Mucosa of descending colon (tissue), 3 donors: Measurements from ENCODE around the gene BSCL2. TPM values are rescaled to one million over a fixed set of nuclear protein-coding genes. Genes with fewer than 3 reads are reported as not detected.
A peak's percentile ranks its signal among the peaks of the same experiment; 100 is the strongest.
"Not testable (repeated sequence)": the region's sequence is repeated elsewhere in the genome, so short reads cannot be mapped to it uniquely, and the experiment has no call there.

Experiments used
- ATAC-seq: fragments of 200-7000 bp; cut with Tn5 transposase; one replicate; pipeline ENCODE4 v1.9.1; 2020; ENCODE audit warnings: mild to moderate bottlenecking, moderate library complexity
- DNase-seq, 3 donors: peaks; one replicate each; pipeline ENCODE4 v3.0.0-alpha.2; 2020
- H3K36me3 ChIP-seq: fragments of 200-600 bp; one replicate; pipeline ENCODE4 v1.8.0; 2021; ENCODE audit warnings: low read depth, mild to moderate bottlenecking
- H3K4me1 ChIP-seq: fragments of 200-600 bp; one replicate; pipeline ENCODE4 v1.8.0; 2021; ENCODE audit warnings: low read depth, mild to moderate bottlenecking
- H3K4me3 ChIP-seq: fragments of 200-600 bp; one replicate; pipeline ENCODE4 v1.8.0; 2021; ENCODE audit warnings: mild to moderate bottlenecking
- H3K9me3 ChIP-seq: fragments of 200-600 bp; one replicate; pipeline ENCODE4 v1.8.0; 2021; ENCODE audit warnings: mild to moderate bottlenecking
- intact Hi-C, 2 donors: fragments of 100-400 bp; cut with DNase I in 1 of 2; cut with micrococcal nuclease in 1 of 2; formaldehyde crosslinking; loops; one replicate each; pipeline versions ENCODE4 v1.11.0 to v1.11.1; 2022; cut with DNase I, micrococcal nuclease
- total RNA-seq, 3 donors: library from RNA; stranded (reverse); fragmentation: NEBNext Ultra II Directional in 2 of 3; extraction: Animal tissue kit (Norgen Biotek cat#: 25700) in 2 of 3; gene quantifications; one replicate each; pipeline versions ENCODE4 v1.2.1 to v1.2.4, GENCODE V29; 2021 to 2023
- TF ChIP-seq, protein P1 (sequence below): fragments of 200-600 bp; IDR thresholded peaks from one replicate; pipeline ENCODE4 v1.8.0; 2022; ENCODE audit warnings: antibody characterized with exemption, mild to moderate bottlenecking
- donor health status: DM: no; HTN: no; CAD: no; lungs with moderate emphysema.
- donor health status: DM: no; HTN: no; CAD: no.
- donor health status: DM: no; HTN: yes; CAD: no.

Gene BSCL2
- total RNA-seq, 3 donors from 2014 or later, result 59.0 to 63.4 (median 61.0) TPM

DNA sequence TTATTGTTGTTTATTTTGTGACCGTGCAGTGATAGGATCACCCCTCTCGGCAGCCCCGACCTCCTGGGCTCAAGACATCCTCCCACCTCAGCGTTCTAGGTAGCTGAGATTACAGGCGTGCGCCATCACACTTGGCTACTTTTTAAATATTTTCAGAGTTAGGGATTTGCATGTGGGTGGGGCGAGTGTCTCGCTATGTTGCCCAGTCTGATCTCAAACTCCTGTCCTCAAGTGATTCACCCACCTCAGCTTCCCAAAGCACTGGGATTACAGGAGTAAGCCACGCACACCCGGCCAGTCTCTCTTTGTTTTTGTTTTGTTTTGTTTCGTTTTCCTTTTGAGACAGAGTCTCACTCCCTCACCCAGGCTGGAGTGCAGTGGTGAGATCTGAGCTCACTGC is 52.9 kb downstream of the BSCL2 start:
- ATAC-seq (no peak), DNase-seq (peak in 1 of 3 donors; percentile 27)
- Histone ChIP-seq H3K9me3 (no peaks in the 10 kb centered on the region), H3K4me3 (no peak overlapping the region), H3K4me1 (peaks cover 12% of the 10 kb centered on the region), H3K36me3 (no peaks in the 10 kb centered on the region)
- intact Hi-C loops, result no loop called here
- TF ChIP-seq, protein P1, sequence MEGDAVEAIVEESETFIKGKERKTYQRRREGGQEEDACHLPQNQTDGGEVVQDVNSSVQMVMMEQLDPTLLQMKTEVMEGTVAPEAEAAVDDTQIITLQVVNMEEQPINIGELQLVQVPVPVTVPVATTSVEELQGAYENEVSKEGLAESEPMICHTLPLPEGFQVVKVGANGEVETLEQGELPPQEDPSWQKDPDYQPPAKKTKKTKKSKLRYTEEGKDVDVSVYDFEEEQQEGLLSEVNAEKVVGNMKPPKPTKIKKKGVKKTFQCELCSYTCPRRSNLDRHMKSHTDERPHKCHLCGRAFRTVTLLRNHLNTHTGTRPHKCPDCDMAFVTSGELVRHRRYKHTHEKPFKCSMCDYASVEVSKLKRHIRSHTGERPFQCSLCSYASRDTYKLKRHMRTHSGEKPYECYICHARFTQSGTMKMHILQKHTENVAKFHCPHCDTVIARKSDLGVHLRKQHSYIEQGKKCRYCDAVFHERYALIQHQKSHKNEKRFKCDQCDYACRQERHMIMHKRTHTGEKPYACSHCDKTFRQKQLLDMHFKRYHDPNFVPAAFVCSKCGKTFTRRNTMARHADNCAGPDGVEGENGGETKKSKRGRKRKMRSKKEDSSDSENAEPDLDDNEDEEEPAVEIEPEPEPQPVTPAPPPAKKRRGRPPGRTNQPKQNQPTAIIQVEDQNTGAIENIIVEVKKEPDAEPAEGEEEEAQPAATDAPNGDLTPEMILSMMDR, result no peak

DNA sequence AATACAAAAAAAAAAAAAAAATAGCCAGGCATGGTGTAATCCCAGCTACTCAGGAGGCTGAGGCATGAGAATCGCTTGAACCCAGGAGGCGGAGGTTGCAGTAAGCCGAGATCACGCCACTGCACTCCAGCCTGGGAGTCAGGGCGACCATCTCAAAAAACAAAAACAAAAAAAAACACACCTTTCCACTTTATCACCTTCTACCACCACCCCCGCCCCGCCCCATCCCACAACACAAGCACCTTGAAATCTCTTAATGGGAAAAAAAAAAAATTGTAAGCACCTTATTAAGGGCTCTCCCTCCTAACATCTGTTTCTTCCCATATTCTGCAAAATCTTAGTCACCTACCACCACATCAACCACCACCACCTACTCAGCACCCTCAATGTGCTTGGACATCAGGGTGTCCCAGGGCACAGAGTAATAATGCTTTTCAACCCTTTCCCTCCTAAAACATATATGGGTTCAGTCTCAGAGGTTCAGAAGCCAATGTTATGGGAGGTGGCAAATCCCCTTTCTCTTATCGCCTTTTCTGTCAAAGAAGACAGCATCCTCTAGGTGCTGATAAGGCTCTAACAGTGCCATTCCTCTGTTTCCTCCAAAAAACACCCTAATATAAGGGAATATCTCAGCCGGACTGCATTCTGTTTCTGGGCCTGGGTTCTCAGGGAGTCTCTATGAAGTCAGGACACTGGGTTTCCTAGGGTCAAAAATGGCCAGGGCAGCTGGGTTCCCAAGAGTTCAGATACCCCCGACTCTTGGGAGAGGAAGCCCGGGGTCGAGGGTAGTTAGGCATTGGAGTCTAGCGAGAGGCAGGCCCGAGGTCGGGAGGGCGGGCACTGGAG is 54.8 kb downstream of the BSCL2 start:
- DNase-seq, result peak in 1 of 3 donors; percentile 33
- no peaks in the 10 kb centered on the region for H3K36me3 ChIP-seq
- TF ChIP-seq, protein P1, result no peak
- H3K4me3 ChIP-seq, result peak overlapping the region; percentile 56
- H3K9me3 ChIP-seq, result no peaks in the 10 kb centered on the region
- peaks cover 12% of the 10 kb centered on the region for H3K4me1 ChIP-seq
- no peak for ATAC-seq
- intact Hi-C loops, result no loop called here

DNA sequence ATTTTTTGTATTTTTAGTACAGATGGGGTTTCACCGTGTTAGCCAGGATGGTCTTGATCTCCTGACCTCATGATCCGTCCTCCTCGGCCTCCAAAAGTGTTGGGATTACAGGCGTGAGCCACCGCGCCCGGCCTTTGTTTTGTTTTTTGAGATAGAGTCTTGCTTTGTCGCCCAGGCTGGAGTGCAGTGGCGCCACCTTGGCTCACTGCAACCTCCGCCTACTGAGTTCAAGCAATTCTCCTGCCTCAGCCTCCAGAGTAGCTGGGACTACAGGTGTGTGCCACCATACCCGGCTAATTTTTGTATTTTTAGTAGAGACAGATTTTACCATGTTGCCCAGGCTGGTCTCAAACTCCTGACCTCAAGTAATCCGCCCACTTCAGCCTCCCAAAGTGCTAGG is 56.9 kb downstream of the BSCL2 start:
- peak in 1 of 3 donors; percentile 37 for DNase-seq
- ATAC-seq, H3K36me3 ChIP-seq, H3K4me3 ChIP-seq, H3K9me3 ChIP-seq, intact Hi-C loops: not testable (repeated sequence)
- peaks cover 24% of the 10 kb centered on the region for H3K4me1 ChIP-seq

DNA sequence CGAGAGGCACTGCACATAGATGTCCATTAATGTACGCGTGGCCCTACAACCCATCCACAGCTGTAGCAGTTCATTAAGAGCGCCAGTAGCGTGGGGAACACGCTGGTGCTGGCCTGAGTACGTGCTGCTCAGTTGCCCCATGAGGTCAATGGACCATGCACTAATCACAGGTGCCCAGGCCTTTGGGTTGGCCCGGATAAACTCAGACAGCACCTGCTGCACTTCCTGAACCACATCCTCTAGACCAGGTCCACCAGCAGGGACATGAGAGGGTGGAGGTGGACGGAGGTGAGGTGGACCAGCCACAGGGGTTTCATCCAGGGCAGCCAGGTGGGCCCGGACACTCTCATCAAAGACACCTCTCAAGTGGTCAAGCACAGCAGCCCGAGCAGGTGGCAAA is 57.7 kb downstream of the BSCL2 start:
- H3K36me3 ChIP-seq, result no peaks in the 10 kb centered on the region
- intact Hi-C loops, result no loop called here
- DNase-seq, result peak in 1 of 3 donors; percentile 34
- H3K4me3 ChIP-seq, result no peak overlapping the region
- peaks cover 29% of the 10 kb centered on the region for H3K4me1 ChIP-seq
- ATAC-seq, result no peak
- TF ChIP-seq, protein P1, result no peak
- H3K9me3 ChIP-seq, result no peaks in the 10 kb centered on the region

DNA sequence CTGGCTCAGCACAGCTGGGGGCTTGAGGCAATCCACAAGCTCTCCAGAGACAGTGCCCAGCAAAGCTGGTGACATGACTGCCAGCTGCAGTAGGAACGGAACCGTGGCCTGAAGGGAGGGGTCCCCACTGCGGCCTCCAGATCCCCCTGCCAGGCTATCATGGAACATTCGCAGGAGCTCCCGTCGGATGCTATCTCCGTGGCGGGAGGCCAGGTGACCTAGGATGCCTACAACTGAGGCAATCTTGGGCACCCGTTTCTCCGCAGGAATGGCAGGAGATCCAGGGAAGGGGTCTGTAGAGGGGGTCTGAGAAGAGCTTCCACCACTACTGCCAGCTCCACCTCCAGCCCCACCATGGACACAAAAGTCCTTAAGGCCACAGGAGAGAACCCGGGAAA is 58.3 kb downstream of the BSCL2 start:
- H3K36me3 ChIP-seq, result no peaks in the 10 kb centered on the region
- H3K4me1 ChIP-seq, result peaks cover 34% of the 10 kb centered on the region
- H3K4me3 ChIP-seq, result no peak overlapping the region
- DNase-seq (peak in 1 of 3 donors; percentile 44), ATAC-seq (no peak)
- intact Hi-C loops, result no loop called here
- TF ChIP-seq, protein P1, result no peak
- no peaks in the 10 kb centered on the region for H3K9me3 ChIP-seq

DNA sequence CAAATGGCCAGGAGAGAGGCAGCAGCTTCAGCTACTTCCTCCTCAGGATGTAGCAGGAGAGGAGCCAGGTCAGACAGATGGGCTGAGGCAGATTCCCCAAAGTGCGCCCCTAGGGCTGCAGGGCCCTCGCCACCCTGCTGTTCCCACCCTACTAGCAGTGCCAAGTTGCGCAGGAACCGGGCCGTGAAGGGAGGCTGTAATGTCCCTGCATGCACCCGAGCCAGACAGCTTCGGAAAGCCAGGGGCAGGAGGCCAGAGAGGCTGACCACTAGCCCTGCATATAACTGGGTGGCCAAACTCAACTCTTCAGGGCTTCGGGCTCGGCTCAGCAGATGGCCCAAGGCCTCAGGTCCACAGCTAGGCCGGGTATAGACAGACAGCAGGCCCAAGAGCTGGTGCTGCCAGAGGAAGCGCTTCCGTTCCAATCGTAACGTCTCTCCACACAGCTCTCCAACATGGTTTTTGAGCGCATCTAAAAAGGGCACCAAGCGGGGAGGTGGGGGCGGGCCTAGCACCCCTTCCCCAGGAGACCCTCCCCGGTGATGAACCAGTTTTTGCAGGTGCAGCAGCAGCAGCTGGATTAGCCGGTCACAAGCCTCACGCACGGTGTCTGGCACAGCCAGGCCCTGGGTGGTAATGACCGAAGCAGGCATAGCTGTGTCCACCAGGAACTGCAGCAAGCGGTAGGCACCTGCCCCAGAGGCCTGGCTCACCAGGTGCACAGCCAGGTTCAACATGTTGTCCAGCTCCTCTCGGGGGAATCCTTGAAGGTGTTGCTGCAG is 58.8 kb downstream of the BSCL2 start:
- no peaks in the 10 kb centered on the region for H3K9me3 ChIP-seq
- H3K4me3 ChIP-seq, result no peak overlapping the region
- no peak for ATAC-seq
- intact Hi-C loops, result no loop called here
- peak in 1 of 3 donors; percentile 54 for DNase-seq
- H3K36me3 ChIP-seq, result no peaks in the 10 kb centered on the region
- peaks cover 34% of the 10 kb centered on the region for H3K4me1 ChIP-seq
- TF ChIP-seq, protein P1, result no peak
